ENCODE results near the gene TREH. TPM values are rescaled to one million over a fixed set of nuclear protein-coding genes. Genes with fewer than 3 reads are reported as not detected.

Gene TREH
- total RNA-seq, 1 experiment from 2014 or later, result not detected

GRCh38 chr11:118696673-118697226 is 17.3 kb upstream of the TREH start:
- intact Hi-C loops (cut with micrococcal nuclease; ENCODE audit: unreplicated experiment), result no loop called here
- TF ChIP-seq CTCF (conservative IDR thresholded peaks at IDR 0.05; ENCODE audit: low read depth, low read length) (no peak), EZH2 (IDR thresholded peaks at IDR 0.05; ENCODE audit: borderline replicate concordance, low read depth, low read length, poor library complexity, severe bottlenecking) (no peak)
- H3K27me3 ChIP-seq (replicated peaks; ENCODE audit: insufficient read depth, low read depth, low read length, poor library complexity), result no peaks in the 10 kb centered on the region
- H3K4me3 ChIP-seq (ENCODE audit: low read depth, low read length, poor library complexity, severe bottlenecking), result no peak overlapping the region
- H3K4me1 ChIP-seq (ENCODE audit: insufficient read depth, low read length, poor library complexity, severe bottlenecking), result no peaks in the 10 kb centered on the region
- POLR2A ChIA-PET (ENCODE audit: low non-redundant PET), result no interaction called here
- H3K36me3 ChIP-seq (ENCODE audit: insufficient read depth, low read length, poor library complexity, severe bottlenecking), result no peaks in the 10 kb centered on the region
- CTCF ChIA-PET, result interaction anchor here (0.6 kb wide), 2 partner anchors 49 to 448 kb away, joined by 5 to 9 read pairs; no protein-coding TSS in a partner anchor
- no TSS peak for BruUV-seq (replicated peaks)
- no peak for DNase-seq (ENCODE audit: low spot score)
- H3K9me3 ChIP-seq (ENCODE audit: low read depth, low read length, poor library complexity, severe bottlenecking), result no peaks in the 10 kb centered on the region
- H3K27ac ChIP-seq (ENCODE audit: low read depth, low read length, poor library complexity, severe bottlenecking), result no peak overlapping the region

- POLR2A ChIA-PET (ENCODE audit: low non-redundant PET), result no interaction called here
- no TSS peak for BruUV-seq (replicated peaks)
- no peak for TF ChIP-seq EZH2 (IDR thresholded peaks at IDR 0.05; ENCODE audit: borderline replicate concordance, low read depth, low read length, poor library complexity, severe bottlenecking)
- TF ChIP-seq CTCF (conservative IDR thresholded peaks at IDR 0.05; ENCODE audit: low read depth, low read length), result no peak
- H3K9me3 ChIP-seq (ENCODE audit: low read depth, low read length, poor library complexity, severe bottlenecking), result no peaks in the 10 kb centered on the region
- CTCF ChIA-PET, result no interaction called here
- no peak overlapping the region for H3K27ac ChIP-seq (ENCODE audit: low read depth, low read length, poor library complexity, severe bottlenecking)
- no peaks in the 10 kb centered on the region for H3K27me3 ChIP-seq (replicated peaks; ENCODE audit: insufficient read depth, low read depth, low read length, poor library complexity)
- no peak overlapping the region for H3K4me3 ChIP-seq (ENCODE audit: low read depth, low read length, poor library complexity, severe bottlenecking)
- intact Hi-C loops (cut with micrococcal nuclease; ENCODE audit: unreplicated experiment), result no loop called here
- H3K4me1 ChIP-seq (ENCODE audit: insufficient read depth, low read length, poor library complexity, severe bottlenecking), result peaks cover 4% of the 10 kb centered on the region
- no peak for DNase-seq (ENCODE audit: low spot score)
- no peaks in the 10 kb centered on the region for H3K36me3 ChIP-seq (ENCODE audit: insufficient read depth, low read length, poor library complexity, severe bottlenecking)
Measured at GRCh38 chr11:118694771-118695170, 15.3 kb upstream of the TREH start.

- Histone ChIP-seq H3K27ac (ENCODE audit: low read depth, low read length, poor library complexity, severe bottlenecking) (no peak overlapping the region), H3K4me1 (ENCODE audit: insufficient read depth, low read length, poor library complexity, severe bottlenecking) (peaks cover 4% of the 10 kb centered on the region), H3K9me3 (ENCODE audit: low read depth, low read length, poor library complexity, severe bottlenecking) (no peaks in the 10 kb centered on the region), H3K4me3 (ENCODE audit: low read depth, low read length, poor library complexity, severe bottlenecking) (no peak overlapping the region), H3K27me3 (replicated peaks; ENCODE audit: insufficient read depth, low read depth, low read length, poor library complexity) (no peaks in the 10 kb centered on the region), H3K36me3 (ENCODE audit: insufficient read depth, low read length, poor library complexity, severe bottlenecking) (no peaks in the 10 kb centered on the region)
- TF ChIP-seq EZH2 (IDR thresholded peaks at IDR 0.05; ENCODE audit: borderline replicate concordance, low read depth, low read length, poor library complexity, severe bottlenecking) (no peak), CTCF (conservative IDR thresholded peaks at IDR 0.05; ENCODE audit: low read depth, low read length) (no peak)
- CTCF ChIA-PET, result interaction anchor here (0.6 kb wide), 1 partner anchor 38 kb away, joined by 12 read pairs; no protein-coding TSS in a partner anchor
- no peak for DNase-seq (ENCODE audit: low spot score)
- intact Hi-C loops (cut with micrococcal nuclease; ENCODE audit: unreplicated experiment), result no loop called here
- no TSS peak for BruUV-seq (replicated peaks)
- POLR2A ChIA-PET (ENCODE audit: low non-redundant PET), result no interaction called here
Measured at GRCh38 chr11:118694185-118694584, 14.7 kb upstream of the TREH start.

Data from A673 (cell line).